Spleen (tissue), 7 donors: ENCODE results near the gene PGM2.

Source experiments
- CTCF ChIP-seq, 11 experiments: fragments of 200-600 bp in 7 of 11; fragments of 450-650 bp in 4 of 11; sonication (generic) in 4 of 11; IDR thresholded peaks in 8 of 11; conservative IDR thresholded peaks in 3 of 11; 1 replicate in 7 of 11; 2 replicates in 4 of 11; pipeline versions ENCODE4 v1.4.0 to v1.8.0; 2016 to 2021; ENCODE audit warnings: antibody characterized with exemption in 11 of 11, inconsistent platforms in 4 of 11, mild to moderate bottlenecking in 1 of 11
- POLR2AphosphoS5 ChIP-seq, 3 donors: sonication (generic); formaldehyde crosslinking; IDR thresholded peaks; one replicate each; pipeline ENCODE4 v1.5.1; 2017; ENCODE audit warnings: antibody characterized with exemption in 3 of 3
- donor health status: DM: no; HTN: no; CAD: no; lungs with moderate emphysema.
- donor health status: DM: no; HTN: no; CAD: no.
- donor health status: DM: no; HTN: no; CAD: no.

- TF ChIP-seq POLR2AphosphoS5 (IDR thresholded peaks at IDR 0.05) (no peak), CTCF (IDR thresholded peaks at IDR 0.05 in 8 of 11, conservative IDR thresholded peaks at IDR 0.05 in 3 of 11) (no peak)
Observed at GRCh38 chr4:37812713-37813112, 13.8 kb upstream of the PGM2 start.
